UCSD-AML1 (cell line): ENCODE results near the gene MAPKAPK3.

Source experiments
- DNase-seq: peaks from one replicate; lab custom pipeline; 2025; ENCODE audit not compliant: unreplicated experiment; lab: John Stamatoyannopoulos, UW

Gene MAPKAPK3

DNA sequence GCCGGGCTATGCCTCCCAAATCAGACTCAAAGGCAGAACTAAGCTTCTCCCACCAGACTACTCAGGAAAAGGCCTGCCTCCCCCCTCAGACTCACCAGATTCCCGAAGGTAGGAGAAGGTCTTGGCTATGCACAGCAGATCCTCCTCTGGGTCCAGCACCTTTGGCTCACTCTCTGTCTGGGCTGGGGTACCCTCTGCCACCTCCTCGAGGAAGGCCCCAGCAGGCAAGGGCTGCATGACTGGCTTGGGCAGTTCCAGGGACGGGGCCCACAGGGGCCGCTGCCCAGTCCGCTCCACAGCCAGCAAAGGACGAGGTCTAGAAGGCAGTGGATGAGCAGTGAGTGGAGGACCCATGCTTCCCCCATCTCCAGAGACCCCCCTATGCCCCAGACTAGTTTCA is 8.7 kb upstream of the MAPKAPK3 start:
- no peak for DNase-seq

DNA sequence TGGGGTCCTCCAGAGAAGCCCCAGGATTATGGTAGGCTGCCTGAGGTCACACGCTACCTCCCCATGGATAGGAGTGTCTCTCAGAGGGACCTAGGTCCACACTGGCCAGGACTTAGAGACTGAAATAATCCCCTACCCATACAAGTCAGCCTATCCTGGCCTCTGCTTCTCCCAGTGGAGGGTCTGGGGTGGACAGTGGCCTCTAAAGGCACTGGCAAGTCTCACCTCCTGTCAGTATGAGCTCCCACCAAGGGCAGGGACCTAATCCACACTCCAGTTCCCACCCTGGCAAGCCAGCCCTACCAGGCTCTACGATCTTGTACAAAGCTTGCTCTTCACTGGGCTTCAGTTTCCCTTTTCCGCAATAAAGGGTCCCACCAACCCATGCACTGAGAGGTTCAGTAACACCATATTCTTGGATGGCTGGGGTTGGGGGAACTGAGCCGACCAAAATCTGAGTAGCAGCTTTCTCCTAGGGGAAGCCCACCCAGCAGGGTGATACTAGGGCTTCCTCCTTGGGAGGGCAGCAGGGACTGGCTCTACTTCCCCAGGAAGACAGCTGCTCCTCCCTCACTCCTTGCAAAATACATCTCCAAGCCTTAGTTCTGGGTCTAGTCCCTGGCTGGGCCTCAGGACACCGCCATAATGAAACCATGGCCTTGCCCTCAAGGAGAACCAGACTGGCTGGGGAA is 7.7 kb upstream of the MAPKAPK3 start:
- DNase-seq, result no peak

DNA sequence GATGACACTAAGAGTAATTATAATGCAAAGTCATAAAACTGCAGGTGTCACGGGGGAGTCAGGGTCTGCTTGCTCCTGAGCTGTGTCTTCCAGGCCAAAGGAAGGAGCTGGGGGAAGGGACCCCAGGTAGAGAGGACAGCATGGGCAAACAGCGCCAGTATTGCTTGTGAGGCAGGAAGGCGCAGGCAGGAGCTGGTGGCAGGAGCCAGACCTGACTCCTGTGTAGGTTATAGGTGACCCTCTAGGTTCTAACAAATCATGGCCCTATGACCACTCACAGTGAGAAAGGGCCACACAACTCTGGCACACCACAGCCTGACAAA is 7.2 kb upstream of the MAPKAPK3 start:
- no peak for DNase-seq

DNA sequence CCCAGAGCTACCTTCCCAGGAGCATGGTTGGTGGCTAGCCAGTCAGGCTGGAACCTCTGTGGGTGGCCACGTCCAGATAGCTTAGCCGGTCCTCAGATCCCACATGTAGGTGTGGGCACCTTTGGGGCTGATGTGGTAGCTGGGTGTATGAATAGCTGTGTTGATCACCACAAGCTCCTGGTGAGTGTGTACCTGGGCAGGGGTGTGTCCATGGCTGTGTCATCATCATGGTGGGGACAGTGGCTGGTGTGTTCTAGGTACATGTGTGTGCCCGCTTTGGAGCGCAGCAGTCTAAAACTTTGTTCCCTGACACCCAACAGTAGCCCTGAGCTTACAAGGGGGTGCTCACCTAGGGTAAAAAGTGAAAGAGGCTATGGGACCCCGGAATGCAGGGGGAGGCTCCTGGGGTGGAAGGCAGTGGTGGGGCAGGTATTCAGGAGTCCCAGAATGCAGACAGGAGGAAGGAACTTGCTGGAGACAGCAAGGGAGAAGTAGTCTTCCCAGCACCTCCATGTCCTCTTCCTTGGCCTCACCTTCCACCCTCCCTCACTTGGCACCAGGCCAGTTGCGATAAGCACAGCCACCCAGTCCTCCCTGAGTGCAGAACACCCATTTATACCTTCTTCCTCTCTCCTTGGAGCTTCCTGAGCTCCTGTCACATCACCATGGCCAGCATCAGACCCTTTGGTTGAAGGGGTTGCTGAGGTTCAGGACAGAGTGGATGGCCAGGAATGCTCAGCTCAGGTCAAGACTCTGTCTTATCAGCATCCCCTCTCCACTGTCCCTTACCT is 6.6 kb upstream of the MAPKAPK3 start:
- DNase-seq, result no peak

DNA sequence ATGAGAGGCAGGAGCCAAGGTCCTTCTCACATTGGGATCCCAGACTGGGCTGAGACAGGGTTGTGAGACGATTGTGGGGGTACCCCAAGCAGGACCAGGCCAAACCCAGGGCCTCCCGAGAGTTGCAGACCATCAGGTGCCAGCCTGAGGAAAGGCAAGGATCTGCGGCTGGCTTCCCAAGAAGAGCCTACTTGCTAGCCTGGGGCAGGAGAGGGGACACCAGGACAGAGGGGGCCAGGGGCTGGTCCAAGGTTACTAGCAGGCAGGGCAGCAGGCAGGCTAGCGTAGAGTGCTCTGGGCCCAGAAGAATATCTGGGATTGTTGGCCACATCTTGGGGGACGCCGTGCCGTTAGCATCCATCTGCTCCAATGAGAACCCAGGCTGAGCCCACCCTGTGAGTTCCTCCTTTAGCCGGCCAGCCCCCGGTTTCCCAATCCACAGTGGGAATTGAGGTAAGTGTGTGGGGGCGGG is 5.9 kb upstream of the MAPKAPK3 start:
- DNase-seq, result no peak

DNA sequence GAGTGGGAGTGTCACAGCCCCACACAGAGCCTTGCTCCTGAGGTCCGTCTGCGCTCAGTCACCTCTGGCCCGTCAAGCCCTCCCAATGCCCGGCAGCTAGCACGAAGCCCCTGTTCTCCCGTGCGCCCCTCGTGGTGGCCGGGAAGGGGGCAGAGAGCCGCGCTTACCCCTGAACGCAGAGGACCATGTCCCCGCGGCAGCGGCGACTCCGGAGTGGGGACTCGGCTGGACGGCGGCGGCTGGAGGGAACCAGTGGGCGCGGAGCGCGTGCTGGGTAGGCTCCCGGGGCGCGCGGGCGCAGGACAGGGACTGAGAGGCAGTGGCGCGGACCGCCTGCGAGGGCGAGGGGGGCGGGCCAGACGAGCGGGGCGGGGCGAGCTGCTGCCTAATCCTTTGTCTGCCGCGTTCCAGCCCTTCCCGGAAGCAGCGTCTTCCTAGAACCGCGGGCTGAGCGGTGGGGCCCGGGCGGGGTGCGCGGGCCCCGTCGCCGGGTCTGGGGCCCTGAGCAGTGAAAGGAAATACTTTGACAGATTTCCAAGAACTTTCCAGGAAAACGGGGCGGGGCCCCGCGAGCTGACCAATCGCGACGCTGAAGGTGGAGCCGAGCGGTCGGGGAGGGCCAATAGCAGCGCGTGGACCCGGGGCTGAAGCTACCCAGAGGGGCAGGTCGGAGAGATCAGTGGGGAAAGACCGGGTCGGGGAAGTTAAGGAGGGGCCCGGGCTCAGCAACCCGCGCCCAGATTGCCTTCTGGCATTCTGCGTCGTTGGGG is 5.3 kb upstream of the MAPKAPK3 start, which contains the start of gene CISH:
TSS of gene CISH (minus strand) at position 311 of the 770 bp plus-strand sequence. CDS start at position 187, 124 bp downstream.
- peak; percentile 100 for DNase-seq

DNA sequence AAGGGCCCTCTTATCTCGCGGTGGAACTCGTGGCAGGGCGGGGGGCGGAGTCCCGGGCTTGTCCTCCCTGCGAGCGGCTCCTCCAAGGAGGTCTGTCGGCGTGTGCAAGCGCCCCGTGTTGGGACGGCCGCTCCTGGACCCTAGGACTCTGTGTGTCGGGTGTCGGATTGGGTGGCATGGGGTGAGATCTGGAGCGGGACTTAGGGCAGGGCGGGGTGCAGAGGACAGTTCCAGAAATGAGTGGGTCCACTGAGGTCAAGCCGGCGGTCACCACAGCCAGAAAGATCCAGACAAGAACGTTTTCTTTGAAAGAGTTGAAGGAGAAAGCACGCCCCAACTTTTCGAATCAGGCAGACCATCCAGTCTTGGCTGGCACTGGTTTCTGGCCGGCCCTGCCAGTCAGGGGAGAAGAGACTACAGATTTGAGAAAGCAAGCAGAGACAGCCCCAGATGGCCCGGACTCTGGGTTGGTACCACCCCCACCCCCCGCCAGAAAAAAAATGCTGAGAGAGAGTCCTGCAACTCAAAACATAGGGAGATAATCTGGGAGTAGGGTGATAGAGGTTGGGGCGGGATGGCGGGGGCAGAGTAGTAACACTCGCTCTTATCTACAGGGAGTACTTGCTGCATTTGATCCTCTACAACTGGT is 4.6 kb upstream of the MAPKAPK3 start:
- no peak for DNase-seq

DNA sequence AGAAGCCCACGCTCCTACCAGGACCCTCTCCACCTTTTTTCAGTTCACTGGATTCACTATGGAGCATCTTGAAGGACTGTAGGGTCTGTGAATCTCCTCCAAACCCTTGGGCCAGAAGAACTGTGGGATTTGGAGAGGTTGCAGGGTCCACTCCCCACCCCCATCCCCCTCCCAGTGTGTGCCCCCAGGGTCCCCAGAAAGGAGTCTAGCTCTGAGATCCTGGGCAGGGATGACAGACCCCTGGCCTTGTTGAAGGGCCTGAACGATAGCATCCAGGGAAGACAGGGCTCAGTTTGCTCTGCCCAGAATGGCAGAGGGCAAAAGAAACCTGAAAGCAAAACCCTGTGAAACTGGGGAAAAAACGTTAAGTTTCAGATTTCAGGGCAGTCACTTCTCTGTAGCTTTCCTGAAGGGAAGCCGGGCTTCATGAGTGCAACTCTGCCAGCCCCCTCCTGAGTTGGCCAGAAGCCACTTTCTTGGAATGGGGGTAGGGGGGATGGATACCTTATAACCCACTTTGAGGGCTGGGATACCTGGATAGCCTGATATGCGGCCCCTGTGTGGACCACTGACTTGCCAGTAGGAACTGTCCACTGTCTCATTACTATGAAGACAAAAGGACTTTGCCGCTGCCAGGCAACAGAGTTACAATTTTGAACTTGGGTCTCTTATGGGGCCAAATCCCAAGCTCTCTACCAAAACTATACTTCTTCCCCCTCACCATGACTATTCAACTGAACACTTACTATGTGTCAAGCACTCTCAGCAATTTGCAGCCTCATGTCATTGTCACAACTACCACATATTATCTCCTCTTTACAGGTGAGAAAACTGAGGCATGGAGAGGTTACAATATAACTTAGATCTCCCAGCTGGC is 3.7 kb upstream of the MAPKAPK3 start:
- DNase-seq, result no peak

DNA sequence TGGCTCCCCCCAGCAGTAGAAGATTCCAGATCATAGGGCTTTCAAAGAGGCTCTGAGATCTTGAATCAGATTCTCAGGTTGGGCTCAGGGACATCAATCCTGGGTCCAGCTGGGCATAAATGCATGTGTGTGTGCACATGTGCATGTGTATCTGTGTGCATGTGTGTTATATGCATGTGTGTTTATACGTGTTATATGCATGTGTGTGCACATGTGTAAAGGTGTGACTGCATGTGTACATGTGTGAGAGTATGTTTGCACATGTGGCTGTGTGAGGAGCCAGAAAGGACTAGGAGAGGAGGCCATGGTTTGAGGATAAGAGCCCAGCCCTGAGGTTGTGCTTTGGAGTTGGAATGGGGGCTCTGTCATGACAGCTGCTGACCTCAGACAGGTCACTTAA is 1.8 kb upstream of the MAPKAPK3 start:
- DNase-seq, result no peak

DNA sequence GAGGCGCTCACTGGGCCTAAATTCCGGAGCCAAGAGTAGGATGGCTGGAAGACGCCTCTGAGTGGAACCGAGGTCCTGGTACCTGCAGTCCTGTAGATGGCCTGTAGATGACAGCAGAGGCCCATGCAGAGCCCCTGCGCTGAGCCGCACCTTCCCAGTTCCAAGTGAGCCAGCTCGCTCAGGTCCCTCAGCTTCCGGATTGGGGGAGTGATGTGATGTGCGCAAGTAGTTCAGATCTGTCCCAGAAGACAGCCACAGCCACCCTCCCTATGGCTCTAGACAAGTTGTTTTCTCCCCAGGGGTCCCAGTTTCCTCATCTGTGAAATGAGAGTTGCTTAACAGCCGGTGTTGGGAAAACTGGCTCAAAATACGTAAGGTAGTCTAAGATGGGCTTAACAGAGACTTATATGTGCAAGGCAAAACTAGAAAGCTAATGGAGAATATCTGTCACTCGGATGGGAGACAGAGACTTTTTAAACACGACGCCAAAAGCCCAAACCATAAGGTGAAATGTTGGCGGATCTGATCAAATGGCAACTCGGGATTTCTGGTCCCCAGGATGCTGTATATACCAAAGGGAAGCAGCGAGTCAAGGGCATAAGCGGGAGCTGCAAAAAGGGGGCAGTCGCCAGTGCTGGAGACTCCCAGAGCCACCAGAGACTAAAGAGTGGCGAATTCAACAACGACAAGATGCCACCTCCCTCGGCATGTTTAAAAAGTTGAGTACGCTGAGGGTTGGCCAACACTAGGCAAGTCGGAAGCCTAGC is 765 bp upstream of the MAPKAPK3 start:
- DNase-seq, result peak; percentile 82

DNA sequence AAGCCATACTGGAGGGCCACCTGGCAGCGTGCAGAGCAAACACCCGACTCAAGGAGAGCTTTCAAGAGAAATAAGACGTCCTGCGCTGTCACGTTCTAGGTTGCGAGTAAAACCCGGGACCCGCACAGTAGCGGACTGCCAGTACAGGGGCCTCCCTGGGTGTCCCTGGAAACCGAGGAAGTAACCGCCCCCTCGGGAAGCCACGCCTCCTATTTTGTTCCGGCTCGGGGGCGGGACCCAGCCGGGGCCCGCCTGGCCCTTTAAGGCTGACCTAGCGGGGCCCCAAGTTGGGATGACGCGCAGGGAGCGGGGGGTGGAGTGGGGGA is 218 bp upstream of the MAPKAPK3 start:
- peak; percentile 97 for DNase-seq

DNA sequence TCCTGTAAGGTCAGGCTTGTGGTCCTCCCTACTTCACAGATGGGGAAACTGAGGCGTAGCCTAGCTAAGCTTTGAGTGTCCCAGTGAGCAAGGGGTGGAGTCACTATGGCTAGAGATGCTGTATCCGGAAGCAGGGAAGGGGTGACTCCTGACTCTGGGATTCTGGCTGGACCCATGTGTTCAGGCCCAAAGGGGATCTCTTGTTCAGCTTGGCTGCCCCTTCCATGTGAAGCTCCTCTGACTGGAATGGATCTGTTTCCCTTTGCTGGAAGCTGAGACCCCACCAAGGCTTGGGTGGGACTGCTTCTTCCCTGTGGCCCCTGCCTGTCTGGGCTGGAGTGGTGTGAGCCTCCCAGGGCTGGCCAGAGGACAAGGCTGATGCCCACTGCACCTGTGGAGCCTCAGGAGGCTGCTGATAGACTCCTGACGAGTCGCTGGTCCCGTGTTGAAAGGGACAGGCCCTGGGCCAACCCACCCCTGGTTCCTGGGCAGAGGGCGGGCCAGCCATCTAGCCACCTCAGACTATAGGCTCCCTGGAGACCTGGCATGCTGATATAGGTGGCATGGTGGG is 1.0 kb downstream of the MAPKAPK3 start:
- no peak for DNase-seq

DNA sequence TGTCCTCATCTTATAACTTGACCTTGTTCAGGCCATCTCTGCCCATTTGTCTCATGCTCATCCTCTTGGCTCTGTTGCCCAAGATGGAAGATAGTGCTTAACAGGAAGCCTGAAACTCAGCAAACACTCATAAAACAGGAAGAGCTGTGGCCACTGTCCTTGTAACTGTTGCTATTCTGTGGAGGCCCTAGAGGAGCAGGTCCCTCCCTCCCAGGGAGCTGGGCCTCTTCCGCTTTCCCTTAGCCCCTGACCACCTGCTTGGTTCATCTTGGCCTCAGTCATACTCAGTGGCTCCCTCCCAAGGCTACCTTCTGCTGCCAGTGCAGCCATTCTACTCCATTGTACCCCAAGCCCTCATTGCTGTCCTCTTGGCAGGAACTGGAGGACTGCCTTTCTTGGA is 3.5 kb downstream of the MAPKAPK3 start:
- peak; percentile 74 for DNase-seq

DNA sequence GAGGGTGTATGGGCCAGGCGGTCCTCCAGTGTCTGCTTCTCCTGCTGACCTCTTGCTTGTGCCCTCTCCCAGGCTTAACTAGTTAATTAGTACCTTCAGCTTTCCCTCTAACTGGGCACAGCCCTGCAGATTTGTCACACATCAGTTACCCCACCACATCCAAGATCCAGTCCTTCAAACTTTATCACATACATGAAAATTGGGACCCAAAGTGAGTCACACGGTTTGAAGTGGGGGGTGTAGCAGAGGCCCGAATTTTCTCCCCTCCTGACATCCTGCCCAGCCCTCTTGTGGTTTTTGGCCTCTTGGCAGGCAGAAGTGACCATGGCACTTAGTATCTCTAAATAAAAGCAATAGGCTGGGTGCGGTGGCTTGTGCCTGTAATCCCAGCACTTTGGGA is 3.9 kb downstream of the MAPKAPK3 start:
- DNase-seq, result peak; percentile 54

DNA sequence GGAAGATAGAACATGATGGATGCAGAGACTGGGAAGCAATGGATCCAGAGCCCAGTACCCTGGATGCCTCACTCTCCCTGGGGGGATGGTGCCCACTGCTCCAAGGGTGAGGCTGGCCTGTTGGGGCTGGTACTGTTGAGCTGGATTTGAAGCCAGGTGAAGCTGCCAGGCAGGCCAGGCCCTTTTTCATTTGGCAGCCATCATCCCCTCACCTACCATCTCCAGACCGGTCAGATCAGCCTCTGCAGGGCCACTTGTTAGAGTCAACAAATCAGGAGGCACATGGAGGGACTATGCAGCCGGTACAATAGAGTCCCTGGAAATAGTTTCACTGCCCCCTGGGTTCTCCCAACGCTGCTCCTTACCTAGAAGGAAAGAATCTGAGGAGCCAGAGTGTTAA is 5.9 kb downstream of the MAPKAPK3 start:
- no peak for DNase-seq

DNA sequence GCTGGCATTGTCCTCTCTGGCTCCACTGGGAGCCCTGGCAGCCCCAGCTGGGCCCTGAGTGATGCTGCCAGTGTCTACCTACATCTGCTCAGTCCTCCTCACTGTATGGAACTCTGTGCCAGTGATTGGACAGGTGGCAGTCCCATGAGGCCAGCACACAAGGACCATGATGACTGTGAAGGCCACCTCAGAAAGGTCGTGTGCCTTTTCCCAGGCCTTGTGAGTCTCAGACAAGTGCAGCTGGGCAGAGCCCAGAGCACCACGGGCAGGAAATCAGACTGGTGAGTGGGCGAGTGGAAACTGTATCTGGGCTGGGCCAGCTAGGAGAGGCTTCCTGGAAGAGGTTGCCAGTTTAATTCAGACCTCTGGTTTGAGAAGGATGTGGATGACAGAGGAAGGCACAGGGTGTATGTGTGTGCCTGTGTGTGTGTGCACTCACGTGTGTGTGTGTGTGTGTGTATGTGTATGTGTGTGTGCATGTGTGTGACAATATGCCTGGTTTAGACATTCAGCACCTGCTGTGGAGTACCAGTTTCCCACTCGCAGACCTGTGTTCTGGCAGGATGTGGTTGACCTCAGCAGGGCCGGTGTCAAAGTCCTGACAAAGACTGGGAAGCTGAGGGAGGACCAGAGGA is 7.0 kb downstream of the MAPKAPK3 start:
- peak; percentile 84 for DNase-seq

DNA sequence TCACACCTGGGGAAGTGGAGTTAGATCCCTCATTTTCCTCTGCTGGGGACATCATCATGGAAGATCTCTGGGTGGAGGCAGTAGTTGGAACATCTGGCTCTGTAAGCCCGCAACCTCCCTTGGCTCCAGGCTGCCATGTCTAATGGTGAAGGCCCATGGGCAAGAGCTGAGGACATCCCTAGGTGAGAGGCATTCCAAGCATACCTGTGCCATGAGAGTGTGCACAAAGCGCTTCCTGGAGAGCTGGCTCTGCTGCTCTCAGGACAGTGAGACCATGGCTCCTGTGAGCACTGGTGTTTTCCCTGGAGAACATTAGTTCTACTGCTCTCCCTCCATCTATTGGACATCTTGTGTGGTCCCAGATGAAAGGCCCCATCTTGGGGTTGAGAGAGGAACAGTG is 7.7 kb downstream of the MAPKAPK3 start:
- no peak for DNase-seq

DNA sequence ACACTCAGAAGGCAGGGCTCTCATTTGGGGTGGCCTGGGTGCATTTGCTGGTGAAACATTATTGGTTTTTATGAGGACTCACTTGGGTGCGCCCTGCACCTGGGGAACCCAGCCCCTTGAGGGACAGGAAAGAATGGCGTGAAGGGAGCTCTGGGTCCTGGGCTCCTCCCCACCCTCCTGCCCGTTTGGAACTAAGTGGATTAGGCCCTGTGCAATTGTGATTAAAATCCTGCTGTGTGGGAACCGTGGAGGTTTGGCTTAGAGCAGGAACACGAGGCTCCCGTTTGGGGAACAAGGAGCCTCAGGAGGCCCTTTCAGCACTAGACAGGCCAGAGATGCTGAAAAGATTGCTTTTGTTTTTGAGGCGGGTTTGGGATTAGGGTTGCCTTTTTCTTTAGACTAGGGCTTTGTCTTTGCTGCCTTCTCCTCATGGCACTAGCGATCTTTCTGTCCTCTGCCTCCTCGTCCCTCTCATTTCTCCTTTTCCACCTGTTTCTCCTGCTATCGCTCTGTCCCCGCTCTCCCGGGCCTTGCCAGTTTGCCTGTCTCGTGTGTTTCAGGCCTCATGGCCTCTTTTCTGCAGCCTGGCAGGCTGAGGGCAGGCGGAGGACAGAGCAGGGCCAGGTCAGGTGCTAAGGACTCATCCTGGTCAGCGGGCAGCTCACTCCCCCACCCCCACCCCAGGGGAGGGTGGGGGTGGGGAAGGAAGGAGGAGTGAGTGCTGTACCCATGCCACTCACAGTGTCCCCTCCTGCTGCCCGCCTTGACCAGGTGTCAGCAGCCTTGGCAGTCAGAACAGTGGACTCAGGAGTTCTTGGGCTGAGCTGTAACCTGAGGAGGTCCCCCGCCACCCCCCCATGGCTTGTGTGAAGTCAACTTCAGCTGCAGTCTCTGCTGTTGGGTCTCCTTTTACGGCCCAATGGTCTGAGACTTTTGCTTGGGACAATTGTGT is 8.6 kb downstream of the MAPKAPK3 start:
- no peak for DNase-seq
